Measurements from ENCODE around the gene CFD.

The CFD gene

GRCh38 chr19:827314-827709 lies 32.2 kb upstream of the CFD start:
- Histone ChIP-seq H3K79me2 (no peaks in the 10 kb centered on the region), H3K27ac (no peak overlapping the region), H3K36me3 (ENCODE audit: control insufficient read depth, insufficient read depth, low read length) (no peaks in the 10 kb centered on the region), H3K4me1 (no peaks in the 10 kb centered on the region), H2AFZ (no peak overlapping the region), H3K9me3 (ENCODE audit: control insufficient read depth, low read length) (no peaks in the 10 kb centered on the region), H3K4me3 (ENCODE audit: low read depth, low read length) (no peak overlapping the region), H3K9ac (no peak overlapping the region), H3K4me2 (ENCODE audit: low read length) (no peak overlapping the region), H3K27me3 (ENCODE audit: control insufficient read depth, insufficient read depth, low read length) (no peaks in the 10 kb centered on the region)
- no peak for TF ChIP-seq CTCF (IDR thresholded peaks at IDR 0.05)

GRCh38 chr19:827710-828321 lies 31.6 kb upstream of the CFD start, which contains the start of gene AZU1:
AZU1 (plus strand) TSS chr19:827837; CDS start chr19:827847, 10 bp downstream.
- Histone ChIP-seq H3K9ac (no peak within 1 kb of the TSS), H3K4me2 (ENCODE audit: low read length) (no peak within 1 kb of the TSS), H3K27ac (no peak within 1 kb of the TSS), H3K27me3 (ENCODE audit: control insufficient read depth, insufficient read depth, low read length) (no peaks in the 10 kb centered on the region), H3K4me3 (ENCODE audit: low read depth, low read length) (no peak within 1 kb of the TSS), H3K4me1 (no peaks in the 10 kb centered on the region), H3K79me2 (no peaks in the 10 kb centered on the region), H2AFZ (no peak within 1 kb of the TSS), H3K9me3 (ENCODE audit: control insufficient read depth, low read length) (no peaks in the 10 kb centered on the region), H3K36me3 (ENCODE audit: control insufficient read depth, insufficient read depth, low read length) (no peaks in the 10 kb centered on the region)
- TF ChIP-seq CTCF (IDR thresholded peaks at IDR 0.05): no peak

GRCh38 chr19:829129-829758 lies 30.2 kb upstream of the CFD start:
- H3K4me1 ChIP-seq: no peaks in the 10 kb centered on the region
- H3K4me2 ChIP-seq (ENCODE audit: low read length): no peak overlapping the region
- H3K9me3 ChIP-seq (ENCODE audit: control insufficient read depth, low read length): no peaks in the 10 kb centered on the region
- H2AFZ ChIP-seq: no peak overlapping the region
- TF ChIP-seq CTCF (IDR thresholded peaks at IDR 0.05): no peak
- no peak overlapping the region for H3K9ac ChIP-seq
- H3K27ac ChIP-seq: no peak overlapping the region
- no peaks in the 10 kb centered on the region for H3K27me3 ChIP-seq (ENCODE audit: control insufficient read depth, insufficient read depth, low read length)
- H3K36me3 ChIP-seq (ENCODE audit: control insufficient read depth, insufficient read depth, low read length): no peaks in the 10 kb centered on the region
- H3K4me3 ChIP-seq (ENCODE audit: low read depth, low read length): no peak overlapping the region
- no peaks in the 10 kb centered on the region for H3K79me2 ChIP-seq

GRCh38 chr19:831407-832369 lies 27.8 kb upstream of the CFD start:
- H3K79me2 ChIP-seq: no peaks in the 10 kb centered on the region
- TF ChIP-seq CTCF (IDR thresholded peaks at IDR 0.05): no peak
- no peaks in the 10 kb centered on the region for H3K9me3 ChIP-seq (ENCODE audit: control insufficient read depth, low read length)
- H3K36me3 ChIP-seq (ENCODE audit: control insufficient read depth, insufficient read depth, low read length): no peaks in the 10 kb centered on the region
- no peaks in the 10 kb centered on the region for H3K27me3 ChIP-seq (ENCODE audit: control insufficient read depth, insufficient read depth, low read length)
- H3K9ac ChIP-seq: no peak overlapping the region
- H3K4me3 ChIP-seq (ENCODE audit: low read depth, low read length): no peak overlapping the region
- no peaks in the 10 kb centered on the region for H3K4me1 ChIP-seq
- H3K4me2 ChIP-seq (ENCODE audit: low read length): no peak overlapping the region
- no peak overlapping the region for H3K27ac ChIP-seq
- no peak overlapping the region for H2AFZ ChIP-seq

Measured in parathyroid adenoma (tissue), 2 donors.